ENCODE data around the gene AFG1L.
"Not testable (repeated sequence)": the region's sequence is repeated elsewhere in the genome, so short reads cannot be mapped to it uniquely, and the experiment has no call there.

Gene AFG1L

GRCh38 chr6:108350528-108350927 is 55.7 kb downstream of the AFG1L start:
- no peak for DNase-seq (ENCODE audit: low read depth in 3 of 3)

GRCh38 chr6:108353853-108354252 is 59.0 kb downstream of the AFG1L start:
- DNase-seq (ENCODE audit: low read depth in 3 of 3): no peak

DNA sequence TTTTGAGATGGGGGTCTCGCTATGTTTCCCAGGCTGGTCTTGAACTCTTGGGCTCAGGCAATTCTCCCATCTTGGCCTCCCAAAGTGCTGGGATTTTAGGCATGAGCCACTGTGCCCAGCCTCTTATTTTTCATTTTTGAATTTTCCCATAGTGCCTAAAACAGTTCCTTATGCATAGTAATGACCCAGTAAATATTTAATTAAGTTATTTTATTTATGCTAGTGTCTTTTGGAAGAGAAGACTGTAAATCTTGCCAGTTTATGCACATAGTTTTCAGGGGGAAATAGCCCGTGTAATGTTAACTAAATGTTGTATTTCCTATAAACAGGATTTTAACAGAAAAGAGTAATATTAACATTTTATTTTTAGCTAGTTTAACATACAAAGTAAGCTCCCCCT is 60.3 kb downstream of the AFG1L start:
- DNase-seq (ENCODE audit: low read depth in 3 of 3): no peak

DNA sequence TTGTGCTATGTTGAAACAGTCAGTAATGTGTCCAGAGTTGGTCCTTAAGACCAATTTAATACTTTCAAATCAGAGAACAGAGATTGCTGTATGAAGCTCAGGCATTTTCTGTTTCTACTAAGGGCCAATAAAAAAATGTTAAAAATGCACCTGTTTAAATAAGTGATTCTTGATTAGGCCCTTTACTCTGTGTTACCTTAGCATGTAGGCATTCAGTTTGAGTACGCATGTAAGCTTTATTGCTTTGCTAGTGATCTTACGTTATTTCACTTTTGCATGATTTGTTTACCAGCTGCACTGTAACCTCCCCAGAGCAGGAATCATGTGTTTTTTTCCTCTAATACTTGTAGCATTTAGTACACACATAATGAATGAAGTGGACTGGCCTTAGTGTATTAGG is 61.0 kb downstream of the AFG1L start:
- DNase-seq (ENCODE audit: low read depth in 3 of 3): no peak

DNA sequence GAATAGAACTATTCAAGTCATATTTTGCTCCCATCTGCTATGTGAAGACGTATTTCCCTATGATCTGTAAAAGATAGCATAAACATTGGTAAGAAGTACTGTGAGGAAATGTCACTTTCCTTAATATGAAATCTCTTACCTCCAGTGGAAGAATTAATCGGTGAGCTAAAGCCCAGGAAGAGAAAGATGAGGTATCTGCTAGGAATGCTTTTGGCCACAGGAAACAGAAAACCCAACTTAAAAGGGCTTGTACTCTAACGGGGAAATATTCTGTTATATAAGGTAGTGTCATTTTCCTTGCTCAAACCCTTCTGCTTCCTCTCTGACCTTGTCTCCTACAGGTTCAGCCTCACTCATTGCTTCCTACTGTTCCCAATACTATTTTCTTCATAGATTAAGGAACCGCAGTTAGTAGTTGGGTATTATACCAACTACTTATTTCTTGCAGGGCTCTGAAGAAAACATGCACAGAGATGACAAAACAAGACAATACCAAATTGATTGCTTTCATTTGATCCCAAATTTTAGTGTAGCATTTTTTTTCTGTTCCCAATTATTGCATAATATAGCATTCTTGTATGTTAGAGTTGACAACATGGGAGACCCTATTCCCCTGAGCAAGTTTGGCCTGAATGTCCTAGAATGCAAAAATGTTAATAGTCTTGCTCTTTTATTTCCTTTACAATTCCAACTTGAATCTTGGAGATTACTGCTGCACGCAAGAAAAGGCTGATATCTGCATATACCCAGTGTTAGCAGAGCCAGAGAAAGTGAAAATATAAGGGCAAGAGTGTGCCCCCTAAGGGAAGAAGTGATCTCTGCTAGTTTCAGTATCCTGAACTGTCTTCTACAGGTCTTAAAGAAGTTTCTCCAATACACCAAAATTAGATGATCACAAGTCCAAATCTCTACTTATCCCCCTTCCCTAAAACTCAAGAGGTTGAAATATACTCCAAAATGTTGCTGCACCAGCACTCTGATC is 65.3 kb downstream of the AFG1L start:
- no peak for DNase-seq (ENCODE audit: low read depth in 3 of 3)

DNA sequence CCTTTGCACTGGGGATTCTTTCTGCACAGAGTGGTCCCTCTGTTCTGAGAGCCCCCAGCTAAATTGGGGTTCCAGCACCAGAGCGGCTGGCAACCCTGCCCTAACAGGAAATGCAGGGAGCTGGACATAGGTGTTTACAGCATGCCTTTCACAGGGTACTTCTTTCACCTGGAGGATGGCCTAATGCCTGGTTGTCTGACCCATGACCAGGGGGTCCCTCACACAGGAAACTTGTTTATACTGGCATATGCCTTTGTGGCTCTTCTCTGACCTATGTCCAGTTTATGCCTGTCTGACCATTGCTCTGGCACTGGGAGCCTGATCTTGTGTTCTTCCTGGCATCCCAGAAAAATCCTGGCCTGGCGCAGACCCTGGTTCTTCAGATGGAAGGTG is 66.1 kb downstream of the AFG1L start:
- DNase-seq (ENCODE audit: low read depth in 3 of 3): no peak

- no peak for DNase-seq (ENCODE audit: low read depth in 3 of 3)
These were observed 66.6 kb downstream of the AFG1L start for GRCh38 chr6:108361312-108361932.

- DNase-seq (ENCODE audit: low read depth in 3 of 3): no peak
These were observed 67.6 kb downstream of the AFG1L start for GRCh38 chr6:108362455-108362854.

GRCh38 chr6:108363113-108363512 is 68.3 kb downstream of the AFG1L start:
- no peak for DNase-seq (ENCODE audit: low read depth in 3 of 3)

DNA sequence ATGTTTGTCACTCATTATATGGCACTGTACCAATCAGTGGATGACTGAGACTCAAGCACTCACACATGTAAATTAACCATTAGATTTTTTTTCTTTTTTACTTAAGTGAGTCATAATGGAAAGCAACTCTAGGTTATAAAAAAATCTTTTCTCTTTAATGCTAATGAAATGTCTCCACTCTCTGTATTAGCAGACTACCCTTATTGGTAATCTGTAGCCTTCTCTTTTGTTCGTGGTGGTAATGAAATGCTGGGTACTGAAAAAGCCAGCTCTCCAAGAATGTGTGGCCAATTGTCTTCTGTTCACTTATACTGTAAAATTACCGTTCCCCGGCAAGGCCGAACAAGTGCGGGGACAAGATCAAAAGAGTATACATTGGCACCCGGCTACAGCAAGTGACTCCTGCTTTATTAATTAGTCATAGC is 69.0 kb downstream of the AFG1L start:
- no peak for DNase-seq (ENCODE audit: low read depth in 3 of 3)

- DNase-seq (ENCODE audit: low read depth in 3 of 3): no peak
These were observed 69.6 kb downstream of the AFG1L start for GRCh38 chr6:108364470-108364869.

GRCh38 chr6:108365478-108365877 is 70.6 kb downstream of the AFG1L start:
- DNase-seq (ENCODE audit: low read depth in 3 of 3): no peak

DNA sequence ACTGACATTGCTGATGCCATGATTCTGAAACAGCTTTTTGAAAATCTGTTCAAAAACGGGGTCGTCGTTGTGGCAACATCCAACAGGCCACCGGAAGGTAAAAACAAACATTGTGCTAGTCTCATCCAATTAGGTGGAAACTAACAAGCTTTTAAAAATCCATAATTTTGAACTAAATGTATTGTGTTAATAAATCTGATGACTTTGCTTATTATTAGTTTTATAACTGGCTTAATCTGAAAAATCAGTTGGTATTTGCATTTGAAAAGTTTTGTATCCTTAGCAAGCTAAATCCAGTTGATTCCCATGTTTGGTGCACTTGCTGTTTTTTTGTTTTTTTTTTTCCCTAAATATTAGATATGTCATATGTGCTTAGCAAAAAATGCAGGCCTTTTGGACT is 71.4 kb downstream of the AFG1L start:
- no peak for DNase-seq (ENCODE audit: low read depth in 3 of 3)

DNA sequence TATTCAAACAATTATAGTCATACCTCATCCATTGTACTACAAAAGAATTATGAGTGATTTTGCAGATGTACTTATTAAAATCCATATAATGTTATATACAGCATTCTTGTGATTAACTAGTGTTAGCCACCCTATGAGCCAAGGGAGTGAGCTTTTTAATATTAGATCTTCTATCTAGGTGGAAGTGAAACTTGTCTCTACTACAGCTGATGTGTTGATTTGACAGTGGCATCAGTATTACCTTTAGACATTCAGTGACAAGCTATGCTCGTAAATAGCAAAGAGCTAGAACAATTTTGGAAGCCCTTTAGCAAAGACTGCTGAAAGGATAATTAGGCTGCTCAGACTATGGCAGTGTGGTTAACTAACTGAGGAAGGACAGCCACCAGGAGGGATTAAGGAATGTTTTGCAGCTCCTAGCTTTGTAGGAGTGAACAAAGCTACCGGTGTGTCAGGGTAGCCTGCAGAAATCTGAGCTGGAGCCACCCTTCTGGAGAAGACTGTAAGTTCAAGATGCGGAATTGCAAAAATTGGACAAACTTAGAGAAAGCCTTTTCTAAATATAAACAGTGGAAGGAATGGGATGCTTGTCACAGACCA is 73.7 kb downstream of the AFG1L start:
- no peak for DNase-seq (ENCODE audit: low read depth in 3 of 3)

GRCh38 chr6:108380876-108381275 is 86.0 kb downstream of the AFG1L start:
- no peak for DNase-seq (ENCODE audit: low read depth in 3 of 3)

DNA sequence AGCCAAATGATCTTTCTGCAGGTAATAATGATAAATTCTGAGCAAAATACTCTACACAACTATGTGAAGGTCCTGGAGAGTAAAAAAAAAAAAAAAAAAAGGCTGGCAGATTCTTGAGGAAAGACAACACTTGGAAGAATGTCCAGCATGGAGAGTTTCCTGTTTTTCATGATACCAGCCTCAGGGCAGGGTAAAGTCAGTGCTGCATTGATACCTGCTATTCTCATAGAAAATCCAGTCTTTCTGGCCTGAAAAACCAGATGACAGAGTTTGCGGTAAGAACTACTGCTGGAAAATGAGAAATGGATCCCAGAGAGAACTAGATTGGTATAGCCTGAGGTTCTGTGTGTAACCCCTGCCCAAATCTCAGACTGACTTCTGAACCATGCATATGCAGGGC is 89.1 kb downstream of the AFG1L start:
- DNase-seq (ENCODE audit: low read depth in 3 of 3): no peak

- DNase-seq (ENCODE audit: low read depth in 3 of 3): not testable (repeated sequence)
These were observed 94.3 kb downstream of the AFG1L start for GRCh38 chr6:108389190-108389589.

GRCh38 chr6:108395297-108395696 is 100.4 kb downstream of the AFG1L start:
- DNase-seq (ENCODE audit: low read depth in 3 of 3): no peak

- no peak for DNase-seq (ENCODE audit: low read depth in 3 of 3)
These were observed 108.4 kb downstream of the AFG1L start for GRCh38 chr6:108403236-108403635.

GRCh38 chr6:108406943-108407342 is 112.1 kb downstream of the AFG1L start:
- DNase-seq (ENCODE audit: low read depth in 3 of 3): no peak

- DNase-seq (ENCODE audit: low read depth in 3 of 3): no peak
These were observed 113.3 kb downstream of the AFG1L start for GRCh38 chr6:108407904-108408827.

DNA sequence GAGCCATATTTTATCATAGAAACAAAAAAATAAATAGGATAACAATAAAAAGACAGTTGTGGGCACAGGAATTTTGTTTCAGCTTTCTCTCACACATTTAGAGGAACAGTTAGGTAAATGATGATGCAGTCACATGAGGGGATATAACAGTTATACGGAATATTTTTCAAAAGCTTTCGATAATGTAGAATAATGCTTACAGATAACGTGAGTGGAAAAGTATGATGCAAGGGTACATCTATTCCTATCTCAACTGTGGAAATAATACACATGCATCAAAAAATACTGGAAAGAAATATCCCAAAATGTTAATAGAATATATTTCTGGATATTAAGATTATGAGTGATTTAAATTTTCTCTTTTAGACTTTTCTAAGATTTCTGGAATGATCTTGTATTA is 114.0 kb downstream of the AFG1L start:
- DNase-seq (ENCODE audit: low read depth in 3 of 3): no peak

All from stimulated activated CD4-positive, alpha-beta T cell treated with anti-CD3 and anti-CD28 coated beads, TNF-alpha, amount 100 ng/mL, for 24 hours (primary cell).